Esophagus squamous epithelium (tissue), 5 donors: ENCODE results near the gene CFAP74. TPM values are rescaled to one million over a fixed set of nuclear protein-coding genes. Genes with fewer than 3 reads are reported as not detected.

Source experiments
- DNase-seq: peaks from one replicate; lab custom pipeline; 2025; lab: John Stamatoyannopoulos, UW
- H3K27ac ChIP-seq, 4 donors: fragments of 200-600 bp; sonication (generic); one replicate each; pipeline ENCODE4 v1.5.1; 2016 to 2019; ENCODE audit warnings: mild to moderate bottlenecking in 1 of 4
- H3K27me3 ChIP-seq, 4 donors: fragments of 200-600 bp; sonication (generic); 1 replicate in 3 of 4; 2 replicates in 1 of 4; pipeline versions ENCODE4 v1.5.1 to v1.6.0; 2017 to 2021; ENCODE audit warnings: antibody characterized with exemption in 1 of 4
- H3K36me3 ChIP-seq, 3 donors: fragments of 200-600 bp; sonication (generic); one replicate each; pipeline ENCODE4 v1.5.1; 2016 to 2019
- H3K4me1 ChIP-seq, 3 donors: fragments of 200-600 bp; sonication (generic); one replicate each; pipeline ENCODE4 v1.5.1; 2017 to 2019
- H3K4me3 ChIP-seq, 4 donors: fragments of 200-600 bp; sonication (generic); 1 replicate in 3 of 4; 2 replicates in 1 of 4; pipeline ENCODE4 v1.5.1; 2016 to 2019; ENCODE audit warnings: mild to moderate bottlenecking in 2 of 4, moderate library complexity in 1 of 4
- H3K9me3 ChIP-seq, 3 donors: fragments of 200-600 bp; sonication (generic); one replicate each; pipeline ENCODE4 v1.5.1; 2016 to 2019
- POLR2A ChIP-seq, 4 donors: fragments of 450-650 bp; IDR thresholded peaks; one replicate each; pipeline ENCODE4 v1.6.1; 2017; ENCODE audit warnings: antibody characterized with exemption in 4 of 4, mild to moderate bottlenecking in 4 of 4, moderate library complexity in 3 of 4
- WGBS, 2 donors: methylation state at CpG; one replicate each; pipeline ENCODE4 v1.1.5; 2018; 5-methylcytosine and 5-hydroxymethylcytosine counted together
- intact Hi-C: fragments of 100-400 bp; cut with DNase I; formaldehyde crosslinking; loops from one replicate; pipeline ENCODE4 v1.15.0; 2022
- total RNA-seq, 4 donors: library from RNA; depleted of rRNA; stranded (reverse); fragments of >200 nt; gene quantifications; one replicate each; pipeline ENCODE4 v1.1.0, GENCODE V29; 2016
- TF ChIP-seq, protein P1 (sequence below), 6 experiments: fragments of 450-650 bp in 4 of 6; fragments of 200-600 bp in 2 of 6; sonication (generic) in 2 of 6; IDR thresholded peaks; one replicate each; pipeline ENCODE4 v1.5.1; 2016 to 2019; ENCODE audit warnings: antibody characterized with exemption in 6 of 6, mild to moderate bottlenecking in 4 of 6, moderate library complexity in 4 of 6
- donor health status: DM: yes; HTN: yes; CAD: no.

CFAP74 gene
- total RNA-seq, 4 donors from 2014 or later: not detected

DNA sequence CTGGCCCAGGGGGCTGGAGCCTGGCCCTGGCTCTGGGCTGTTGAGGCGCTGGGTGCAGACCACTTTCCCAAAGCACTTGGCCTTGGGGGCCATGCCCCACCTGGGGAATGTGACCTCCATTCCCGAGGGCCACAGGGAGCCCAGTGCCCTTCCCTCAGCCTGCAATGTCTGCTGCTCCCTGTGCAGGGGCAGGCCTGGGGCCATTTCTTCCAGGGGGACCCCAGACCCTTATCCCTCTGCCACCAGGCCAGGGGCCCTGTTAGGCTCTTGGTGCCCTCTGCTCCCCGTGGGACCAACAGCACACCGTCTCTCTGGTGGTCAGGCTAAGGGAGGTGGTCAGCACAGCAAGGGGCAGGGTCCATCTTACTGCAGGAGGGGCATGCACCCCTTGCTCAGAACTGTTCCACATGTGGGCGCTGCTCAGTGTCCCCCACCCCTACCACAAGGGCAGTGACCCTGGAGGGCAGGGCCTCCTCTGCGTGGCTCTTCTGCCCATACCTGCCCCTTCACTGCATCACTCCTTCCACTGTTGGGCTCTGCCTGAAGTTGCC lies 83.5 kb downstream of the CFAP74 start:
- Histone ChIP-seq H3K27me3 (no peaks in the 10 kb centered on the region), H3K4me3 (peak overlapping the region; percentile 7 to 75 (median 51)), H3K9me3 (no peaks in the 10 kb centered on the region), H3K4me1 (peaks cover 11 to 38% (median 12%) of the 10 kb centered on the region in 3 donors), H3K36me3 (no peaks in the 10 kb centered on the region), H3K27ac (peak overlapping the region; percentile 44 to 79 (median 73))
- DNase-seq: no peak
- no peak for TF ChIP-seq POLR2A (IDR thresholded peaks at IDR 0.05)
- TF ChIP-seq, protein P1, sequence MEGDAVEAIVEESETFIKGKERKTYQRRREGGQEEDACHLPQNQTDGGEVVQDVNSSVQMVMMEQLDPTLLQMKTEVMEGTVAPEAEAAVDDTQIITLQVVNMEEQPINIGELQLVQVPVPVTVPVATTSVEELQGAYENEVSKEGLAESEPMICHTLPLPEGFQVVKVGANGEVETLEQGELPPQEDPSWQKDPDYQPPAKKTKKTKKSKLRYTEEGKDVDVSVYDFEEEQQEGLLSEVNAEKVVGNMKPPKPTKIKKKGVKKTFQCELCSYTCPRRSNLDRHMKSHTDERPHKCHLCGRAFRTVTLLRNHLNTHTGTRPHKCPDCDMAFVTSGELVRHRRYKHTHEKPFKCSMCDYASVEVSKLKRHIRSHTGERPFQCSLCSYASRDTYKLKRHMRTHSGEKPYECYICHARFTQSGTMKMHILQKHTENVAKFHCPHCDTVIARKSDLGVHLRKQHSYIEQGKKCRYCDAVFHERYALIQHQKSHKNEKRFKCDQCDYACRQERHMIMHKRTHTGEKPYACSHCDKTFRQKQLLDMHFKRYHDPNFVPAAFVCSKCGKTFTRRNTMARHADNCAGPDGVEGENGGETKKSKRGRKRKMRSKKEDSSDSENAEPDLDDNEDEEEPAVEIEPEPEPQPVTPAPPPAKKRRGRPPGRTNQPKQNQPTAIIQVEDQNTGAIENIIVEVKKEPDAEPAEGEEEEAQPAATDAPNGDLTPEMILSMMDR (IDR thresholded peaks at IDR 0.05): no peak
- WGBS, 2 donors: 54% methylated on average over 2 of the region's 6 CpGs; no CpG with 5 or more reads in 1 of the 2 donors
- intact Hi-C loops: no loop called here

DNA sequence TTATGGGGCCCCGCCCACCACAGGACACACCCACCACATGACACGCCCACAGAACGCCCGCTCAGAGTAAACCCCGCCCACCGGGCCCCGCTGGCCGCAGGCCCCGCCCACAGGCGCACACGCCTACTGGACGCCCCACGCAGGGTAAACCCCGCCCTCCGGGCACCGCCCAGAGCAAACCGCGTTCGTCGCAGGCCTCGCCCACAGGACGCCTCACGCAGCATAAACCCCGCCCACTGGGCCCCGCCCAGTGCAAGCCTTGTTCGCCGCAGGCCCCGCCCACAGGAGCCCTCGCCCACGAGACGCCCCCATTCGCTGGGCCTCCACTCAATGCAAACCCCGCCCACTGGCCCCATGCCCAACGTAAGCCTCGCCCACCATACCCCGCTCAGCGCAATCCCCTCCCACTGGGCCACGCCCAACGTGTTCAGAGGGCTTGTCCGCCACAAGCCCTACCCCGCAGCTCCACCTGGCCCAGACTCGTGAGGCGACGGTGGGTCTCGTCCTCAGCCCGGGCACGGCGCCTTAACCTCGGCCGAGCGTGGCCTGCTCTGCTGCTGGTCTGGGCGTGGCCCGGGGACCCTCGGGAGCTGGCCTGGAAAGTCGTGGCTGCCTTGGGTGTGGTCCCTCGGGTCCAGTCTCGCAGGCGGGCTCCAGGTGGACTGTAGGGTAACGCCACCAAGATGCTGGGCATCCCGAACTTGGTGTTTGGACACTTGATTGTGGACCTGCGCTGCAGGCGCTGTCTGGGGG lies 84.1 kb downstream of the CFAP74 start:
- 0% methylated on average over 3 of the region's 62 CpGs; no CpG with 5 or more reads in 1 of the 2 donors for WGBS, 2 donors
- peak; percentile 90 for DNase-seq
- intact Hi-C loops: no loop called here
- peak overlapping the region; percentile 44 to 79 (median 73) for H3K27ac ChIP-seq
- peaks cover 0 to 1% (median 0%) of the 10 kb centered on the region in 4 donors for H3K27me3 ChIP-seq
- no peaks in the 10 kb centered on the region for H3K9me3 ChIP-seq
- H3K4me3 ChIP-seq: peak overlapping the region; percentile 43 to 75 (median 51)
- H3K4me1 ChIP-seq: peaks cover 11 to 44% (median 14%) of the 10 kb centered on the region in 3 donors
- no peaks in the 10 kb centered on the region for H3K36me3 ChIP-seq
- no peak for TF ChIP-seq POLR2A (IDR thresholded peaks at IDR 0.05)
- TF ChIP-seq, protein P1 (IDR thresholded peaks at IDR 0.05): no peak

DNA sequence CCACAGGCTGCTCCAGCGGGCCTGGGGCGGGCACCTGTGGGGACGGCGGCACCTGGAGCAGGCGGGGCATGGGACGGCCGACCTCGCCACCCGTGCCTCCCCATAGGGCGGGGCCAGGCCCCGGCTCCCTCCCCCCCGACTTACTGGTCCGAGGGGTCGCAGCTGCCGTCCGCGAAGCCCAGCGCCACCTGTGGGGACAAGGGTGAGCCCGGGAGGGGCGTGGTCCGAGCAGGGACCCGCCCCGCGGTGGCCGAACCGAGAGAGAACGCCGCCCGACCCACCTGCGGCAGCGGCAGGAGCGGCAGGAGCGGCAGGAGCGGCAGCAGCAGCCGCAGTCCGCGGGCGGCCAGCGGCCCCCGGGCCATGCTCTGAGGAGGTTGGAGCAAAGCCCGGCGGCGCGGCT lies 84.7 kb downstream of the CFAP74 start, which contains the start of gene TMEM52:
TMEM52 (minus strand) TSS at position 379 of the 403 bp plus-strand sequence; CDS start at position 365, 14 bp downstream.
- intact Hi-C loops: no loop called here
- TF ChIP-seq, protein P1 (IDR thresholded peaks at IDR 0.05): peak in 1 of 6 experiments; percentile 12
- peak in 1 of 4 donors; percentile 41 for TF ChIP-seq POLR2A (IDR thresholded peaks at IDR 0.05)
- Histone ChIP-seq H3K27ac (peak within 1 kb of the TSS; percentile 44 to 79 (median 73)), H3K9me3 (no peaks in the 10 kb centered on the region), H3K4me3 (peak within 1 kb of the TSS; percentile 43 to 75 (median 51)), H3K4me1 (peaks cover 11 to 50% (median 14%) of the 10 kb centered on the region in 3 donors), H3K36me3 (no peaks in the 10 kb centered on the region), H3K27me3 (peaks cover 0 to 5% (median 0%) of the 10 kb centered on the region in 4 donors)
- DNase-seq: no peak
- no CpG with 5 or more reads among the region's 44 CpGs for WGBS, 2 donors

DNA sequence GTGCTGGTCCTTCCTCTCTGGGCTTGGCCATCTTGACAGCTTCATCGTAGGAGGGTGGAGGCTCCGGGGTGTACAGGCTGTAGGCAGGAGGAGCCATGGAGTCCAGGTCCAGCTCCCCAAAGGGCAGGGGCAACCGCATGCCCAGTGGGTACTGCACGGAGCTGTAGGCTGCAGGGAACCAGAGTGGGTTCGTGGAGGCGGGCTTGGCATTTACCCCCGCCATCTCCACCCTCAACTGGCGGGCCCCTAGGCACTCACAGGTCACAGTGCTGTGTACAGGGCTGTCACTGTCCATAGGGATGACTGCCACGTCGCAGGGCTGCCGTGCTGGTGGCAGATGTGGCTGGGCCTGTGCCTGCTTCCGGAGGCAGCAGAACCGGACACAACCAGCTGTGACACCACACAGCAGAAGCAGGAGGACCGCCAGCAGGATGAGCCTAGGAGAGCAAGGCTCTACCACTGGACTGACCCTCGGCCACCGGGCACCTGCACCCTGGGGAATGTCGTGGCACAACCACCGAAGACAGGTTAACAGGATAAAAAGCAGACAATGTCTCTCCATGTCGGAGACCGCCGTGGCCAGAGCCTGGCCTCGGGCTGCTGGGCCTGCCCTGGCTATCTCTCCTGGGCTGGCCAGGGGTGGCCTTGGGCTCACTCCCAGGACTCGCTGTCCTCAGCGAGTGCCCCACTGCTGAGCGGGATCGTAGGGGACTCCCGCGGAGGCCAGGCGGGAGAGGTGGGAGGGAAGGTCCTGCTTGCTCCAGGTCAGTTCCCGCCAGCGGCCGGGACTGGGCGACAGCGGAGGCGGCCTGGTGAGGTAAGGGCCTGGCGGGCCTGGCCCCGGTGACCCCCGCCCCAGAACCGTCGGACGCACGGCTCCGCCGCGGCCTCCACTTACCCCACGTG lies 85.3 kb downstream of the CFAP74 start:
- no peak for DNase-seq
- Histone ChIP-seq H3K4me3 (peak overlapping the region; percentile 43 to 75 (median 51)), H3K4me1 (peaks cover 11 to 51% (median 14%) of the 10 kb centered on the region in 3 donors), H3K36me3 (no peaks in the 10 kb centered on the region), H3K9me3 (no peaks in the 10 kb centered on the region), H3K27ac (peak overlapping the region; percentile 44 to 79 (median 73)), H3K27me3 (peaks cover 0 to 5% (median 0%) of the 10 kb centered on the region in 4 donors)
- TF ChIP-seq, protein P1 (IDR thresholded peaks at IDR 0.05): no peak
- TF ChIP-seq POLR2A (IDR thresholded peaks at IDR 0.05): no peak
- intact Hi-C loops: no loop called here
- 45% methylated on average over 10 of the region's 46 CpGs; no CpG with 5 or more reads in 1 of the 2 donors for WGBS, 2 donors
